HG02852 (cell line): Measurements from ENCODE around the gene C20orf202.

Experiments used
- ATAC-seq: cut with Tn5 transposase; IDR thresholded peaks from one replicate; pipeline ENCODE4 v1.9.1; 2021; ENCODE audit warnings: mild to moderate bottlenecking, moderate library complexity; ENCODE audit not compliant: unreplicated experiment

Gene C20orf202

DNA sequence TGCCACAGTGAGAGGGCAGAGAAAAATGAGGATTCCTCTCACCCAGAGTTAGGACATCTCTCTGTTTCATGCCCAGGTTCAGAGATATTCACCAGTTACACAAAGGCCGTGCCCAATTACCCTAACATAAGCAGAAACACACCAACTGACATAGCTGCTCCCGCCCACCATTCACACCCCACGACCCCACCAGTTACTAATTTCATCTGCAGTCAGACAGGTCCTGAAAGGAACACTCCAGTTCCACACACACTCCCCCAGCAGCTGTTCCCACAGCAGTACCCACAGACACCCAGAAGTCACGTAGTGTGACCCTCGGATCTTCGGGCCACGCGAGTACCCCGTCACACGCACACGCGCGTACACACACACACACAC is 19.0 kb upstream of the C20orf202 start:
- ATAC-seq: no peak

DNA sequence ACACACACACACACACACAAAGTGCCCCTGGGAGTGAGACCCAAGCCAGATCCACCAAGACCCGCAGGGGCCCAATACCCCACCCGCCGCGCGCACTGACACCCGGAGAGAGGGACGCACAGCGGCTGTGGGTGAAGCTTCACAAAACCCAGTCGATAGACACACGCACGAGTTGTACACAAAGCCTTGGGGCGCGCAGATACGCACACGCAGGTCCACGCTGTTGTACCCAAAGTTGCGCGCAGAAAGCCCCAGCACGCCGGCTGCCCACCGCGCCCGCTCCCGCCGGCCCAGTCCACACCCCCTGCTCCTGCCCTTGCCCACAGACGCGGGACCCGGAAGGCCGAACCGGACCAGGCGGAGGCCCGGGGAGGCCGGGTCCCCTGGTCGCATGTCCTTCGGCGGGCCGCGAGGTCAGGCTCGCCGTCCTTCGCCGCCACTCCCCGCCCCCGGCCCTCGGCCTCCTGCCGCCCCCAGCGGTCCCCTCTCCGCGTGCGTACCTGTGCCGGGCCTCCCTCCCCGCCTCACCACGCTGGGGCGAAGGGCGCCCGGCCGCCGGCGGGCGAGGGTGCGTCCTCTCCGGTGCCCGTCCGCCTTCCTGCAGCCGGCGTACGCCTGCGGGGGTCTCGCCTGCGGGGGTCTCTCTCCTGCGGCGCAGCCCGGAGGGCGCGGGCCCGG is 18.5 kb upstream of the C20orf202 start, which contains the start of gene TMEM74B:
TSS of gene TMEM74B (minus strand) at position 344 of the 678 bp plus-strand sequence. CDS start 1,180 bp downstream, outside the sequence.
- no peak for ATAC-seq

DNA sequence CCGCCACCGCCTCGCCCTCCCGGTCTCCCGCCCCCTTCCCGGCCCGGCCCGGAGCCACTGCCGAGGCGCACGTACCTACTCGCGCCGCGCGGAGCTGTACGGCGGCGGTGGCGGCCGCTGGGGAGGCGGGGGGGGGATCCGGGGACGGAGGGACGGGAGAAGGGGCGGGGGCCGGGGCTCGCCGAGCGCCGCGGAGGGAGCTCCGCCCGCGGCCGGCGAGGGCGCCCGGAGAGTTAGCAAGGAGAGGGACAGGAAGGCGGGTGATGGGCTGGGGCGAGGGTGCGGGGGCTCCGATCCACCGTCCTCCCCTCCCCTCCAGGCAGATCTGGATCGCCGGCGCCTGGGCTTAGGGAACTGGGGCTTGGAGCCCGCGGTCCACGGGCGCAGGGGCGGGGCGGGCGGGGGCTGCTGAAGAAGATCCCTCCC is 17.9 kb upstream of the C20orf202 start:
- no peak for ATAC-seq

DNA sequence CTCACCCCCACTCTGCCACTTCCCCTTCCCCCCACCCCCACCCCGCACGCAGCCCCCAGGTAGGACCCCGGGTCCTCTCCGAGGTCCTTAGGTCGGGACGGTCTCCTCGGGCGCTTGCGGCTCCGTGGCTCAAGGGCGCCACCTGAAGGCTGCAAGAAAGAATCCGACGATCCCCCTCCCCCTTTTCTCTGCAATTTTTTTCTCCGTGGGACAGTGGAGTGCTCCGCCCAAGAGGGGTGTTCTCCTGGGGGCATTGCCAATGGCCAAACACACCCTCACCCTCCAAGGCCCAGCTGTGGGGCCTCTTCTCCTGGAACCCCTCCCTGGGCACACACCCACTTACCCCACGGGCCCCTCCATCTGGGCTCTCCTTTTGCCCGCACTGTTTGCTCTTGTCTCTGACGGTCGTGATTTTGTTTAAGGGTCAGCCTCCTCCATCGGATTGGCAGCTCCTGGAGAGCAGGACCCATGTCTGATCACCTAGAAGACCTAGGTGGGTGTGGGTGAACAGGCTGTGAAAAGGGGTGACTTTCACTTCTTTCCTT is 17.4 kb upstream of the C20orf202 start:
- ATAC-seq: no peak

DNA sequence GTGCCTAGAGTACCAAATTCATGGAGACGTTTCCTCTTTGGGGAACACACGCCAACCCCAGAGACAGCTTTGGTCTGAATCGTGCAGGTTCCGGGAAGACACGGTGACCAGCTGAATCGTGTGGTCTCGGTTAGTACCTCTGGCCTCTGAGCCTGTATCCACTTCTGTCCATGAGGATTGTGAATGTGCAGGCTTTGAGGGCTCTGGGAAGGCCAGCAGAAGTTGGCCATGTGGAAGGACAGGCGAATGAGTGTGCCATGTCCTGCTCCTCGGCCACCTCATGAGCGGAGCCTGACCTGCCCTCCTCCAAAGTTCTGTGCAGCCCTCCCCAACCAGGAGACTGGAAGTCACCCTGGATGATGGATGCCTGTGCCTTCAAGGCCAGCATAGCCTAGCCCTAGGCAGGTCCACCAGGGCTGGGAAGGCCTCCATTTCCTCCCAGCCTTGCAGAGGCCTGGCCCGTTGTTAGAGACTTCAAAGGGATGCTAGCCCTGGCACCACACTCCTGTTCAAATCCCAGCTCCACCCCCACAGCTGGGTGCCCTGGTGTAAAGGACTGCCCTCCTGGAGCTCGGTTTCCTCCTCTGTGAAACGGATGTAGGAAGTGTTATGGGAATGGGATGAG is 16.8 kb upstream of the C20orf202 start:
- ATAC-seq: no peak

DNA sequence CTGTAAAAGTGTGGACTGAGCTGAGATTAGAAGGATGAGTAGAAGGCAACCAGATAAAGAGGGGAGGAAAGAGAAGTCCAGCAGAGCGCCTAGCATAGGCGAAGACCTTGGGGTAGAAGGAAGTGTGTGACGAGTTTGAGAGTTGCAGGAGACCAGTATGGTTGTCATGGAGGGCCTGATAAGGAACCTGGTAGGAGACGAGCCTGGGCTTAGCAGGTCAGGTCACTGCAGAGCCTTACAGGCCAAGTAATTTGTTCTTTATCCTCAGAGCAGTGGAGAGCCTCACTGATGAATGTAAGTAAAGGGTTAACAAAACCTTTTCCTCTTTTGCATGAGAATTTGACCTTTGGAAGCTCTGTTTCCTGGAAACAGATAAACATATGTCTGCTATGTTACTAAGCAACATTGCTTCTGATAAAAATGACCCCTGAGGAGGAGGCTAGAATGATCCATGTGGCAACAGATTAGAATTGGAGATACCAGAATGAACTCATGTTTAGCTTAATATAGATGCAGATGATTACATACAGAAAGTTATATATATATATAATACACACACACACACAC is 15.6 kb upstream of the C20orf202 start:
- no peak for ATAC-seq

DNA sequence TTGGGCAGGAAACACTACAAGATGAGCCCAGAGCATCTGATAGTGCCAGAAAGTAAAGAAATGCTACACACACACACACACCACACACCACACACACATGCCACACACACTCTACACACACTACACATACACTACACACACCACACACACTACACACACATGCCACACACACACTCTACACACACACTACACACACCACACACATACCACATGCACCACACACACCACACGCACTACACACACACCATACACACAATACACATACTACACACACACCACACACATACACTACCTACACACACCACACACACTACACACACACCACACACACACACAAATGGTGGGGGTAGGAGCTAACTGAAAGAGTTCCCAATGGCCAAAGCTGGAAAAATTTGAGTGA is 14.9 kb upstream of the C20orf202 start:
- ATAC-seq: no peak

DNA sequence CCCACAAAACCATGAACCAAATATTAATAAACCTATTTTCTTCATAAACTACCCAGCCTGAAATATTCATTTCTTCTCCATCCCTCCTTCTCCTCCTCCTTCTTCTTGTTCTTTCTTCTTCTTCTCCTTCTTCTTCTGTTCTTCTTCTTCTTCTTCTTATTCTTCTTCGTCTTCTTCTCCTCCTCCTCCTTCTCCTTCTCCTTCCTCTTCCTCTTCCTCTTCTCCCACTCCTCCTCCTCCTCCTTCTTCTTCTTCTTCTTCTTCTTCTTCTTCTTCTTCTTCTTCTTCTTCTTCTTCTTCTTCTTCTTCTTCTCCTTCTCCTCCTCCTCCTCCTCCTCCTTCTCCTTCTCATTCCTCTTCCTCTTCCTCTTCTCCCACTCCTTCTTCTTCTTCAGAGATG is 13.4 kb upstream of the C20orf202 start:
- no peak for ATAC-seq

DNA sequence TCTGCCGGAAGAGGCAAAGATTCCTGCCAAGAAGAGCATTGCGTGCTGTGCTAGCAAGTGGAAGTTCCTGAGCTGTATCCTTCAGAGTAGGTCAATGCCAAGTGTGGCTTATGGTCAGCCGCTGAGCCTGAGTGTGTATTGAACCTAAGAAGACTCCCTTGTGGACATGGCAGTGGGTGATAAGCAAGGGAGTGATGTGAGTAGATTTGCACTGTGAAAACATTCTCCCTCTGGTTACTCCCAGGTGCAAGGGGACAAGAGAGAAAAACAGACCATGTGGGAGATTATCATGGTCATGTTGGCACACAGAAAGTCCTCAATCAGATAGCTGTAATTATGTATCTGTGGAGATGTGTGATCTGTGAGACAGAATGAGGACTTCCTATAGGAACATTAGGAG is 12.4 kb upstream of the C20orf202 start:
- no peak for ATAC-seq

DNA sequence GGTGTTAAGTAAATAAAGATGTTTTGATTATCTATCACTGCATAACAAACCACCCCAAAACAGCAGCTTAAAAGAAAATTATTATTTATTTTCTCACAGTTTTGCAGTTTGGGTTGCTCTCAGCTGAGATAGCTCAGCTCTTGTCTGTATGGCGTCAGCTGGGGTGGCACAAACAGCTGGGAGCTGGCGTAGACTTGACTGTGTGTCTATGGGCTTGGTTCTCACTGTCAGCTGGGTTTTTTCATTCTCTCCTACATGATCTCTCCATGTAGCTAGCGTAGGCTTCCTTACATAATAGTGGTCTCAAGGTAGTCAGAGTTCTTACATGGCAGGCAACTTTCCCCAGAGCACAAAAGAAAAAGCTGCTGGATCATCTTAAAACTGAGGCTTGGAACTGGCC is 12.0 kb upstream of the C20orf202 start:
- no peak for ATAC-seq

DNA sequence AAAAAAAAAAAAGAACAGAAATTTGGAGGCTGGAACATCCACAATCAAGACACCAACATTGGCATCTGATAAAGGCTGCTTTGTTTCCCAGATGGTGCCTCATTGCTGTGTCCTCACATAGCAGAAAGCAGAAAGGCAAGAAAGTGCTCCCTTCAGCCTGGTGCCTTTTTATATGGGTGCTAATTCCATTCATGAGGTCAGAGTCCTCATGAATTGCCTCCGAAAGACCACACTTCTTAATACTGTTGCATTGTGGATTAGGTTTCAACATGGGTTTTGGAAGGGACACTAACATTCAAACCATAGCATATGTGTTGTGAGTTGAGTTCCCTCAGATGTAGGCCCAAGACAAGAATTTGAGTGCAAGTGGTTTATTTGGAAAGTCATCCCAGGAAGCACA is 8.0 kb upstream of the C20orf202 start:
- ATAC-seq: no peak

DNA sequence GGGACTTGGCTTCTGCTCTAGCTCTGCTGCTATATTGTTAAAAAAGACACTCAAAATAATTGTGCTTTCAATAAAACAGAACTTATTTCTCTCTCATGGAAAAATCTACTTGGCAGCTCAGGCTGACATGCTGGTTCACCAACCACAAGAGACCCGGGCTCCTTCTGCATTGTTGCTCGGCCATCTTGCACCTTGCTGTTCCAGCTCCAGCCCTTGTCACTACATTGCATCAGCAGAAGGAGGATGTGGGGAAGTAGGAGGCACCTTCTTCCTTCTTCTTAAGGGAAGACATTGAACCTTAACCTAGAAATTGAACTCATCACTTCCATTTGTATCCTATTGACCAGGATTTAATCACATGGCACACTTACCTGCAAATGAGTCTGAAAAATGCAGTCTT is 6.6 kb upstream of the C20orf202 start:
- ATAC-seq: no peak

DNA sequence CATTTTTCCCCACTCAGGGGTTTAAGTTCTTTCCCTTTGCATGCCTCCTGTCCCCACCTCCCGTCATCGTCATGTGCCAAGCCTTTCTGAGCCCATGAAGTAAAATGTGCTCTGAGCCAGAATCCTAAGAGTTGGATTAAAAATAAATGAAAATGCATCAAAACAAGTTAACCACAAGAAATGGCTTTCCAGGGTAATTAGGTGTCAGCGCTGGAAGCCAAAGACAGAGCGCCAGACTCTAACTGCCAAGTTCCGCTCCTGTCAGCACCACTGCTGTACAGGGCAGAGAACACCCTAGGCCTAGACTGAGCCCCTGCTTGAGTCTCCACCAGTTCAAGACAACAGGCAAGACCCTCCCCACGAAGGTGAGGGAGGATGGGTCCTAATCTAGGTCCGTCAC is 5.5 kb upstream of the C20orf202 start:
- no peak for ATAC-seq

DNA sequence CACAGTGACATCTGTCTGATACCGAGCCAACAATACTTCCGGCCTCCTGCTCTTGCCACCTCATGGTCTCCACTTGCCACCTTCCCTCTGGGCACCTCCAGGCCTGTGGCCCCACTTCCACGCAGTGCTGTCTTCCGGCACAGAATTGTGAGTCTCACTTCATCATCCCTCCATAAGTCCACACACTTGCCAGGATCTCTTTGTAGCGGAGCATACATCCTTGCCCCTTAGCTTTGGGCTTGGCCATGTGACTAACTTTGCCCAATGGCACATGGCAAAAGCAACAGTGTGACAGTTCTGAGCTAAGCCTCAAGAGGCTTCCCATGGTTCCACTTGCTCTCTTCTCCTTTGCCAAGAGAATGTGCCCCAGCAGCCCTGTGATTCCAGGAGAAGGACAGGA is 4.5 kb upstream of the C20orf202 start:
- no peak for ATAC-seq

DNA sequence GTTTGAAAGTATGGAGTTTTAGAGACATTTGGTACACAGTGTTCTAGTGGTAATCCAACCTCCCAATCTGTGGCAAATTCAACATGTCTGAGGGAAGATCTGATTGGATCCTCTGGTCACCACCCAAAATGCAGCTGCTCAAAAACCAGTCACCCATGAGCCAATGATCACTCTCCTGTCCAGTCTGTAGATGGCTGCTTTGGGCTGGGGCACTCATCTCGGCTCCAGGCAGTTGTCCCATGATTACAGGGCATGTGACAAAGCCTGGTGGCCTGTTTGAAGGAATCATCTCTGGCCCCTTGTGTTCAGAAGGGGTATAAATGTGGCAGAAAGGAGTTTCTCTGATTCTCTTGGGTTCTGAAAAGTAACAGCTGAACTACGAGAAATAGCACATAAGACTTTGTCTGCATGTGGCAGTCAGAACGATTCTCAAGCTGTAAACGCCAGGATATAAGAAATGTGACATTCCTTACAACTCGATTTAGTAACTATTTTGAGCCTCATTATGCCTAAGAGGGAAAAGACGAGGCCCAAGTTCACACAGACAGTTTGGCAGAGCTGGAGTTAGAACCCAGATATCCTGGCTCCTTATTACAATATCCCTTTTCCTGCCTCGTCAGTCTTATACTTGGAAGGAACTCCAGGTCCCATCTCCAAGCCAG is 3.9 kb upstream of the C20orf202 start:
- ATAC-seq: no peak

DNA sequence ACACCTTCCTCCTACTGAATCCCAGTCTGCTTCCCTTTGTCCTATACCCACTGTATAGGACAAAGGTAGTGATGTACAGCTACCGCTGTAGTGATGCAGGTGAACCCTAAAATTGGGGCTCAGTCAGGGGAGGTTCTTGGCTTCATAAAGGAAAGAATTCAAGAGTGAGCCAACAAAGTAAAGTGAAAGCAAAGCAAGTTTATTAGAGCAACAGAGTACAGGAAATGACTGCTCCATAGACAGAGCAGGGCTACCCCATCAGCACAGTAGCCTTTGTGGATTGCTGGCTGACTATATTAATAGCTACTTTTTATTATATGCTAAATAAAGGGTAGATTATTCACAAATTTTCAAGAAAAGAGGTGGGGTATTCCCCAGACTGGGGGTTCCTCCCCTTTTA is 3.3 kb upstream of the C20orf202 start:
- no peak for ATAC-seq

DNA sequence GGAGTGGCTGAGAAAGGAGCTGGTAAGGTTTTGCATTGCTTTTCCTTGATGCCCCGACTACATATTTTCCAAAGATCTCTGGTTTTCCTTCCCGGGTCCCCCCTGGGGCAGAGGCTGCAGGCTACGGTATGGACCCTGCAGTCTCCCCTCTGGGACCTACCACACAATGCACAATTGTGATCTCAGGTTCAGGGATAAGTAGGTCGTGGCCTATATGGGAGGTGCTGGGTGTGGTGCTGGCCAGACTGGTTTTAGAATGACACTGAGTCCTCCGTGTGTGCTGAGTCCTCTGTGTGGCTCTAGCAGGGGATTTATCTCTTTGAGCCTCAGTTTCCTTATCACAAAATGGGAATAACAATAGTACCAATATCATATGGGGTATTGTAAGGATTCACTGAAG is 376 bp downstream of the C20orf202 start:
- no peak for ATAC-seq

DNA sequence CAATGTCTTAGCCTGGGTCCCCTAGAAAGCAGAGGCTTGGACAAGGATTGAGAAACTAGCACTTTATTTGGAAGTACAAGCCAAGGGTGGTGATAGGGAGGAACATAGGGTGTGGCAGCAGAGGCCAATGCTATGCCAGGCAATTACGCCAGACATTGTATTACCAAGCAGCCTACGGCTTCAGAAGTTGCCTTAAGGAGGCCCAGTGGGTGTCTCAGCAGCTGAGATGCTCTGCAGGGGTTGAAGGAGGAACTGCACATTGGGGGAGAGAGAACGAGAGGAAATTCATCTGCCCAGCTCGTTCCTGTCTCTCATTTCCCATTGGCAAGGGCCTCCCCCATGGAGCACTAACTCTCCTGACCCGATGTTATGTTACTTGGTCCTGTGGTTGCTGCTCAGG is 859 bp downstream of the C20orf202 start:
- ATAC-seq: no peak

DNA sequence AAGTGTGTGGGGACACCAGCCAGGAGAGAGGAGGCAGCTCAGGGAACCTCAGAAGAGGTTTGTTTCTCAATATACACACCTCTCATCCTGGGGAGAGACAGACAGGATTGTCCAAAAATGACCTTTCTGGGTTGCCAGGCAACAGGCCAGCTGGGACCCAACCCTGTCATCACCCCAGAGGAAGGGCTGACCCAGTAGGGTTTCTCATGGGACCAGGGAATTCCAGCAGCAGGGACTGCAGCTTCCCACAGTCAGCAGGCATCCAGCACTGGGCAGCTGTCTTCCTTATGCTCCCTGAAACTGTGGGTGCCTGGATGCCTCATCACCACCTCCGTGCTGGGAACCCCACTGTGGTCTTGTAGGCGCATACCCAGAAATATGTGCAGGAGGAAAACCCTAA is 1.3 kb downstream of the C20orf202 start:
- no peak for ATAC-seq

DNA sequence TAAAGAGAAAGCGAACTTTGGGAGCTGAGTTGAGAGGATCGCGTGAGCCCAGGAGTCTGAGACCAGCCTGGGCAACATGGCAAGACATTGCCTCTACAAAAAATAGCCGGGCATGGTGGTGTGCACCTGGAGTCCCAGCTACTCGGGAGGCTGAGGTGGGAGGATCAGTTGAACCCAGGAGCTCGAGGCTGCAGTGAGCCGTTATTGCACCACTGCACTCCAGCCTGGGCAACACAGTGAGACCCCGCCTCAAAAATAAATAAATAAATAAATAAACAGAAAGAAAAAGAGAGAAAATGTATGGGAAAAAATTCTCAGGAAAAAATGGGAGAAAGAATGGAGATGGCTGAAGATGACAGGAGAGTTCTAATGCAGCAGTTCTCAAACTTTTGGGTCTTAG is 2.5 kb downstream of the C20orf202 start:
- ATAC-seq: no peak

DNA sequence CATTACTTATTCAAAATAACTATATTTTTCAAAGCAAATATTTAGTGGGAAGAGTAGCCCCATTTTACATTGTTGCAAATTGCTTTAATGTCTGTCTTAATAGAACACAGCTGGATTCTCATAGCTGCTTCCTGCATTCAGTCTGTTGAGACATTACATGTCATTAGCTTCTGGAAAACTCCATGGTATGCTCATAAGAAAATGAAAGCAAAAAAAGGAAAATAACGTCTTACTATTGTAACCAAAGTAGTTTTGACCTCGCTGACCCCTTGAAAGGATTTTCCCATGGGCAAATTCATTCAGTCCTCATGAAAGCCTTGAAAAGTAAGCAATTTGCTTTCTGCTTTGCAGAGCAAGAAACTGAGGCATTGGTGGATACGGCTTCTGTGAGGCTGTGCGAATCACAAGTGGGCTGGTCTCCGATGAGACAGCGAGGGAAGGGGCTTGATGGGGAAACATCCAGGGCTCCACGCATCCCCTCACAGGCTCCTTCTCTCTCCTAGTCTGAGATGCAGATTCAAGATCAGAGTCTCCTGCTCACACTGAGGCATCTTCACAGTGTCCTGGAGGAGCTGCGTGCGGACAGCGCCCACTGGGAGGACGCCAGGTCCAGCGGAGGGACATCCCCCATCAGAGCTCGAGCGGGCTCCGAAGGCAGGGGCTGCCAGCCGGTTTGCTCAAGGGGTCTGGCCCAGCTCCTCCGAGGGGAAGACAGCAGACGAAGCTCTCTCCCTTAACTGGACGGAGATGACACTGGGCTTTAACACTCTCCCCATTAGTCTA is 3.3 kb downstream of the C20orf202 start:
- ATAC-seq: no peak
